SU-DHL-6 (cell line): ENCODE measurements around the gene MTRF1.

Experiments used
- EZH2phosphoT487 ChIP-seq: fragments of 200-600 bp; sonication (generic), shearing (Covaris generic); conservative IDR thresholded peaks from 2 replicates; pipeline ENCODE4 v1.6.1; 2018; ENCODE audit warnings: mild to moderate bottlenecking, antibody characterized with exemption, low read length, moderate library complexity, mixed read lengths
- TF ChIP-seq, protein P1 (sequence below): fragments of 200-600 bp; sonication (generic); IDR thresholded peaks from one replicate; pipeline ENCODE4 v1.5.1; 2017; ENCODE audit warnings: antibody characterized with exemption, mild to moderate bottlenecking, low read length, moderate library complexity; ENCODE audit not compliant: insufficient read depth, poor library complexity, severe bottlenecking

DNA sequence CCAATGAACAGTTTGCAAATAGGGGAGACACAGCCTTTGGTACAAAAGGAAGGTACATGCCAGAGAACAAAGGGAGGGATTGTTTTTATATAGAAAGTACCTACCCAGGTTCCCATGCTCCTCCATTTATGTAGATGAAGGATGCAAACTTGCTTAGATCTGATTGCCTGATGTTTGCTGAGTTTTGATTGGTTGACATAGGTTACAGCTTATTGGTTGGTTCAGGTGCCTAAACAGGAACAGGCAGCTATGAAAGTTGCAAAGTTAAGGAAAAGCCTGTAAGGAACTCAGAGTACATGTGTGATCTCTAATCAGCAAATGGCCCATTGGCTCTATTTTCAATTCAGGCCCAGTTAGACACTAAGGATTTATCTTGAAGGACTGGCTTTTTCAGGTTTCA lies 41.2 kb upstream of the MTRF1 start:
- TF ChIP-seq EZH2phosphoT487 = no peak
- TF ChIP-seq, protein P1, sequence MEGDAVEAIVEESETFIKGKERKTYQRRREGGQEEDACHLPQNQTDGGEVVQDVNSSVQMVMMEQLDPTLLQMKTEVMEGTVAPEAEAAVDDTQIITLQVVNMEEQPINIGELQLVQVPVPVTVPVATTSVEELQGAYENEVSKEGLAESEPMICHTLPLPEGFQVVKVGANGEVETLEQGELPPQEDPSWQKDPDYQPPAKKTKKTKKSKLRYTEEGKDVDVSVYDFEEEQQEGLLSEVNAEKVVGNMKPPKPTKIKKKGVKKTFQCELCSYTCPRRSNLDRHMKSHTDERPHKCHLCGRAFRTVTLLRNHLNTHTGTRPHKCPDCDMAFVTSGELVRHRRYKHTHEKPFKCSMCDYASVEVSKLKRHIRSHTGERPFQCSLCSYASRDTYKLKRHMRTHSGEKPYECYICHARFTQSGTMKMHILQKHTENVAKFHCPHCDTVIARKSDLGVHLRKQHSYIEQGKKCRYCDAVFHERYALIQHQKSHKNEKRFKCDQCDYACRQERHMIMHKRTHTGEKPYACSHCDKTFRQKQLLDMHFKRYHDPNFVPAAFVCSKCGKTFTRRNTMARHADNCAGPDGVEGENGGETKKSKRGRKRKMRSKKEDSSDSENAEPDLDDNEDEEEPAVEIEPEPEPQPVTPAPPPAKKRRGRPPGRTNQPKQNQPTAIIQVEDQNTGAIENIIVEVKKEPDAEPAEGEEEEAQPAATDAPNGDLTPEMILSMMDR = no peak
